Nephron (organoid): Measurements from ENCODE around the gene SLC15A4.

Source experiments
- H3K27ac Mint-ChIP-seq, 3 experiments: 2 replicates each; pipeline ENCODE4 v1.8.0; 2020; ENCODE audit warnings: mixed read lengths in 3 of 3, mild to moderate bottlenecking in 2 of 3, moderate library complexity in 1 of 3
- H3K27me3 Mint-ChIP-seq: 2 replicates; pipeline ENCODE4 v1.8.0; 2021; ENCODE audit warnings: low read depth, mild to moderate bottlenecking, moderate library complexity, mixed read lengths
- H3K36me3 Mint-ChIP-seq: 2 replicates; pipeline ENCODE4 v1.8.0; 2020; ENCODE audit warnings: low read depth, mixed read lengths
- H3K4me1 Mint-ChIP-seq: 2 replicates; pipeline ENCODE4 v1.8.0; 2020; ENCODE audit warnings: mixed read lengths
- H3K4me3 Mint-ChIP-seq, 3 experiments: 2 replicates each; pipeline ENCODE4 v1.8.0; 2020; ENCODE audit warnings: mild to moderate bottlenecking in 3 of 3, mixed read lengths in 3 of 3, moderate library complexity in 2 of 3
- H3K9me3 Mint-ChIP-seq: 2 replicates; pipeline ENCODE4 v1.8.0; 2020; ENCODE audit warnings: mixed read lengths
- TF ChIP-seq, protein P1 (sequence below), 3 experiments: fragments of 200-600 bp; sonication (generic); IDR thresholded peaks; one replicate each; pipeline ENCODE4 v1.5.0; 2021; ENCODE audit warnings: antibody characterized with exemption in 3 of 3; ENCODE audit not compliant: unreplicated experiment in 3 of 3

Gene SLC15A4

DNA sequence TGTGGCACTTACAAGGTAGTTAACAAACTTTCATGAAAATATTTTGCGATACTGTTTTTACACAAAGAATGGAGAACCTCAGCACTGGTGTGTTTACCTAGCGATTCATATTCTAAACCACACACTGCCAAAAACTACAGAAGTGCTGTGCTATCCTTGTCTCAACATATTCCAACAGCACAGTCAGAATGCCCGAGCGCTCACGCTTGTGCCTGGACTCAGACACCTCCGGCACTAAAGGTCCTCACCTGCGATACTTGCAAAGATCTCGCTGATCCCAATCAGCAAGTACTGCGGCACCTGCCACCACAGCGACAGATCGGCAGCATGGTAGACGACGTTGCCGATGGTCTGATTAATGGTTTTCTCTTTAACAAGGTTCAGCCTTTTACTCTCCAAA lies 23.2 kb downstream of the SLC15A4 start:
- TF ChIP-seq, protein P1, sequence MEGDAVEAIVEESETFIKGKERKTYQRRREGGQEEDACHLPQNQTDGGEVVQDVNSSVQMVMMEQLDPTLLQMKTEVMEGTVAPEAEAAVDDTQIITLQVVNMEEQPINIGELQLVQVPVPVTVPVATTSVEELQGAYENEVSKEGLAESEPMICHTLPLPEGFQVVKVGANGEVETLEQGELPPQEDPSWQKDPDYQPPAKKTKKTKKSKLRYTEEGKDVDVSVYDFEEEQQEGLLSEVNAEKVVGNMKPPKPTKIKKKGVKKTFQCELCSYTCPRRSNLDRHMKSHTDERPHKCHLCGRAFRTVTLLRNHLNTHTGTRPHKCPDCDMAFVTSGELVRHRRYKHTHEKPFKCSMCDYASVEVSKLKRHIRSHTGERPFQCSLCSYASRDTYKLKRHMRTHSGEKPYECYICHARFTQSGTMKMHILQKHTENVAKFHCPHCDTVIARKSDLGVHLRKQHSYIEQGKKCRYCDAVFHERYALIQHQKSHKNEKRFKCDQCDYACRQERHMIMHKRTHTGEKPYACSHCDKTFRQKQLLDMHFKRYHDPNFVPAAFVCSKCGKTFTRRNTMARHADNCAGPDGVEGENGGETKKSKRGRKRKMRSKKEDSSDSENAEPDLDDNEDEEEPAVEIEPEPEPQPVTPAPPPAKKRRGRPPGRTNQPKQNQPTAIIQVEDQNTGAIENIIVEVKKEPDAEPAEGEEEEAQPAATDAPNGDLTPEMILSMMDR (IDR thresholded peaks at IDR 0.05; ENCODE audit: unreplicated experiment in 3 of 3): no peak
- H3K4me1 Mint-ChIP-seq: peaks cover 15% of the 10 kb centered on the region
- H3K27me3 Mint-ChIP-seq: no peaks in the 10 kb centered on the region
- H3K9me3 Mint-ChIP-seq: peaks cover 11% of the 10 kb centered on the region
- no peak overlapping the region for H3K4me3 Mint-ChIP-seq
- H3K36me3 Mint-ChIP-seq: peaks cover 91% of the 10 kb centered on the region
- H3K27ac Mint-ChIP-seq: no peak overlapping the region

- Mint-ChIP-seq H3K4me1 (peaks cover 18% of the 10 kb centered on the region), H3K36me3 (peaks cover 96% of the 10 kb centered on the region), H3K27ac (no peak overlapping the region), H3K4me3 (no peak overlapping the region), H3K9me3 (peaks cover 5% of the 10 kb centered on the region), H3K27me3 (no peaks in the 10 kb centered on the region)
- TF ChIP-seq, protein P1 (IDR thresholded peaks at IDR 0.05; ENCODE audit: unreplicated experiment in 3 of 3): no peak
Measured at GRCh38 chr12:128798571-128799341, 25.0 kb downstream of the SLC15A4 start.

DNA sequence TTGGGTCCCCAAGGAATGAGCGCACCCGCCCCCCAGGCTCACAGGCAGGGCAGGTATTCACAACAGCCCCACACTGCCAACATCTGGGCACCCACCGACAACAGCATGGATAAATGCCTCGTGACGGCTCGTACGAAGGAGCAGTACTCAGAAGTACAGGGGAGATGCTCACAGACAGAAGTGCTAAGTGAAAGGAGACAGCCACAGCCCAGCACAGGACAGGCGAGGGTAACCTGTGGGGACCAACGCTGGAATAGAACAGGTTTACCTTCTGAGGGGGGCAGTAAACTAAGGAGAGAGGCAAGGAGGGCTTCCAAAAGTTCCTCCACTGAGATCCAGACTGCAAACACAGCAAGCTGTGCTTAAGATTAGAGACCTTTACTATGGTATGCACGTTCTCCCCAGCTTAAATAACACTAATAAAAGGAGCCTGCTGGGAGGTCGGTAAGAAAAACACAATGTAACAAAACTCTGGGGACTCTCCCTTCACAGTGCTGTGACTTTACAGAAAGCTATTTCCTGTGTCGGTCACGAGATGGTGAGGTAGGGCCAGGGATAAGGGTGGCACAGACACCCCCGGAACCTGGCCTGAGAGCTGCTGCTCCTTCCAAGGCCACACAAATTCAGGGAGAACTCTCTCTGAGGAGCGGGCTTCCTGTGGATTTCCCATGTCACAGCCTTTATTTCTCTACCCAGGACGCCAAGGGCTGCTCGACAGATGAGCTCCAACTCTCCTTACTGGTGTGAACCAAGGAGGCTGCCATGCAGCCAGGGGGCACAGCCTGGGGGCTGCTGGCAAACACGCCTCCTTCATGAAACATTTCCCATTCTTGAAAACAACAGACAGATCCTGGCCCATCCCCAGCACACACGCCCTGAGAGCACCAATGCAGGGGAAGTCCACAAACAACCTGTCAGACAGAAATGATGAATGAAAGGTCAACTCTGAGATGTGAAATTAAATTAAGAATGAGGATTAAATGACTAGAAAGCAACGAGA lies 26.3 kb downstream of the SLC15A4 start:
- Mint-ChIP-seq H3K4me1 (peaks cover 16% of the 10 kb centered on the region), H3K27ac (no peak overlapping the region), H3K4me3 (no peak overlapping the region), H3K27me3 (no peaks in the 10 kb centered on the region), H3K36me3 (peaks cover 96% of the 10 kb centered on the region), H3K9me3 (no peaks in the 10 kb centered on the region)
- TF ChIP-seq, protein P1 (IDR thresholded peaks at IDR 0.05; ENCODE audit: unreplicated experiment in 3 of 3): no peak

DNA sequence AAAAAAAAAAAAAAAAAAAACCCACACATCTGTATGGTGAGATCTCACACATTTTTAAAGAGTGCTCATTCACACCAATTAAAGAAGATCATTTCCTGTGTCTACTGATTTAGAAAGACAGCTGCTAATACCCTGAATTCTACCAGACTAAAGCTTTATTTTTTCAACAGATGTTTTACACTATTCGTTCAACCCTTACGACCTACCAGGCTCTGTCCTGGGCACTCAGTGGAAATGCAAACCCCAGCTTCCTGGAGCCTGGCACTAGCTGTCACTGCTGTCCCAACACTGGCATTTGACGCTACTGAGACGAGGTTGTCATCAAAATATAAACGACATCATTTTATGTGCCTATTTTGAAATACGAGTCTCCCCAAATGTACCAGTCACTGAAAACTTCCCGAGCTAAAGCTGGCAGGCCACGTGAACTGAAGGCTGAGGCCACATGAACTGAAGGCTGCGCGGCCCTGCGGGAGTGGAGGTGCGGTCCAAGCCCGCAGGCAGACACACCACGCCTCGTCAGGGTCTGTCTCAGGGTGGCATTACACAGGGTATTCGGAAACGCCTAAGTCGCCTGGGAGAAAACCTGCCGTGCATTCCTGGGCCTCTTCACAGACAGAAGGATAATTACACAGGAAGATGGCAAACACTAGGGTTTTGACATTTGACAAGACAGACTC lies 27.2 kb downstream of the SLC15A4 start:
- Mint-ChIP-seq H3K27me3 (no peaks in the 10 kb centered on the region), H3K36me3 (peaks cover 94% of the 10 kb centered on the region), H3K4me1 (peaks cover 8% of the 10 kb centered on the region), H3K9me3 (no peaks in the 10 kb centered on the region), H3K4me3 (no peak overlapping the region), H3K27ac (no peak overlapping the region)
- TF ChIP-seq, protein P1 (IDR thresholded peaks at IDR 0.05; ENCODE audit: unreplicated experiment in 3 of 3): no peak

- H3K9me3 Mint-ChIP-seq: no peaks in the 10 kb centered on the region
- H3K27ac Mint-ChIP-seq: no peak overlapping the region
- peaks cover 8% of the 10 kb centered on the region for H3K4me1 Mint-ChIP-seq
- TF ChIP-seq, protein P1 (IDR thresholded peaks at IDR 0.05; ENCODE audit: unreplicated experiment in 3 of 3): no peak
- H3K36me3 Mint-ChIP-seq: peaks cover 94% of the 10 kb centered on the region
- no peaks in the 10 kb centered on the region for H3K27me3 Mint-ChIP-seq
- H3K4me3 Mint-ChIP-seq: no peak overlapping the region
Measured at GRCh38 chr12:128795530-128796361, 28.0 kb downstream of the SLC15A4 start.
